ENCODE data around the gene GPR55. TPM values are rescaled to one million over a fixed set of nuclear protein-coding genes. Genes with fewer than 3 reads are reported as not detected.

The GPR55 gene
- total and polyA plus RNA-seq, 10 of the 15 experiments (the other 5 are each of a cell fraction or from before 2014, with no cell fraction given) = 2.1 to 30.1 (median 16.2) TPM

GRCh38 chr2:230961091-230961491, 36.0 kb upstream of the GPR55 start (continued):
- TF ChIP-seq, protein P1, sequence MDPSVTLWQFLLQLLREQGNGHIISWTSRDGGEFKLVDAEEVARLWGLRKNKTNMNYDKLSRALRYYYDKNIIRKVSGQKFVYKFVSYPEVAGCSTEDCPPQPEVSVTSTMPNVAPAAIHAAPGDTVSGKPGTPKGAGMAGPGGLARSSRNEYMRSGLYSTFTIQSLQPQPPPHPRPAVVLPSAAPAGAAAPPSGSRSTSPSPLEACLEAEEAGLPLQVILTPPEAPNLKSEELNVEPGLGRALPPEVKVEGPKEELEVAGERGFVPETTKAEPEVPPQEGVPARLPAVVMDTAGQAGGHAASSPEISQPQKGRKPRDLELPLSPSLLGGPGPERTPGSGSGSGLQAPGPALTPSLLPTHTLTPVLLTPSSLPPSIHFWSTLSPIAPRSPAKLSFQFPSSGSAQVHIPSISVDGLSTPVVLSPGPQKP (IDR thresholded peaks at IDR 0.05; ENCODE audit: low read depth, low read length) = no peak
- TF ChIP-seq NFXL1 (IDR thresholded peaks at IDR 0.05; ENCODE audit: borderline replicate concordance) (no peak), CREM (IDR thresholded peaks at IDR 0.05; ENCODE audit: low read depth) (no peak), BRCA1 (IDR thresholded peaks at IDR 0.05; ENCODE audit: low read depth, low read length) (no peak), NR2C1 (IDR thresholded peaks at IDR 0.05) (no peak)

- RAD21 ChIA-PET (ENCODE audit: unreplicated experiment) = interaction anchor here (1.0 to 22.2 kb wide), 2 partner anchors 14 to 25 kb away, joined by 3 to 400 read pairs; no protein-coding TSS in a partner anchor
Observed at GRCh38 chr2:230960026-230960425, 35.0 kb upstream of the GPR55 start.

More at GRCh38 chr2:230960026-230960425, 35.0 kb upstream of the GPR55 start:
- in situ Hi-C loops (cut with MboI) (no loop called here), intact Hi-C loops (cut with micrococcal nuclease; ENCODE audit: unreplicated experiment) (no loop called here)
- Histone ChIP-seq H4K20me1 (ENCODE audit: control insufficient read depth, insufficient read depth) (no peaks in the 10 kb centered on the region), H3K4me1 (ENCODE audit: control insufficient read depth, insufficient read depth, low read length) (peaks cover 27% of the 10 kb centered on the region), H3K4me2 (ENCODE audit: control insufficient read depth, insufficient read depth) (no peak overlapping the region), H3K9ac (ENCODE audit: control insufficient read depth, insufficient read depth, low read length) (no peak overlapping the region), H3K27ac (ENCODE audit: control insufficient read depth, insufficient read depth) (peak overlapping the region; percentile 8; the same call in 1 of the 2 replicates), H3K79me2 (ENCODE audit: control insufficient read depth, insufficient read depth, low read length) (peaks cover 20% of the 10 kb centered on the region), H3K9me3 (replicated peaks; ENCODE audit: control insufficient read depth, insufficient read depth, low read length) (peaks cover 1% of the 10 kb centered on the region; the same call in 2 of the 3 replicates), H3K4me3 (no peak overlapping the region), H3K27me3 (replicated peaks in 1 of 2; ENCODE audit: control insufficient read depth in 2 of 2, insufficient read depth in 2 of 2, low read length in 1 of 2) (no peaks in the 10 kb centered on the region), H2AFZ (ENCODE audit: control insufficient read depth, low read depth, low read length) (no peak overlapping the region), H3K36me3 (ENCODE audit: control insufficient read depth in 2 of 2, insufficient read depth in 2 of 2, low read length in 1 of 2) (peaks cover 0 to 12% of the 10 kb centered on the region in 2 experiments; a peak in 3 of 4 replicates)
- CTCF ChIA-PET = interaction anchor here (0.9 to 28.4 kb wide), 4 partner anchors 11 to 35 kb away, joined by 3 to 372 read pairs (median 4); partner anchors contain the start of gene GPR55
- DNase-seq (ENCODE audit: low read depth, low spot score) (no peak), FAIRE-seq (no peak), ATAC-seq (no peak)
- SMC1A ChIA-PET (ENCODE audit: uncharacterized antibody, unreplicated experiment) = interaction anchor here (19.5 to 21.6 kb wide), 3 partner anchors 10 to 35 kb away, joined by 248 to 411 read pairs (median 266); partner anchors contain the start of gene GPR55
- BruUV-seq (replicated peaks) = no TSS peak
- TF ChIP-seq IRF4 (IDR thresholded peaks at IDR 0.05; ENCODE audit: low read depth, low read length) (no peak), POLR2A (IDR thresholded peaks at IDR 0.05; ENCODE audit: low read depth, low read length) (no peak), BACH1 (IDR thresholded peaks at IDR 0.05; ENCODE audit: borderline replicate concordance) (no peak), YY1 (IDR thresholded peaks at IDR 0.05; ENCODE audit: low read depth, low read length) (no peak), TCF7 (IDR thresholded peaks at IDR 0.05; ENCODE audit: borderline replicate concordance) (no peak)
- TF ChIP-seq, protein P2, sequence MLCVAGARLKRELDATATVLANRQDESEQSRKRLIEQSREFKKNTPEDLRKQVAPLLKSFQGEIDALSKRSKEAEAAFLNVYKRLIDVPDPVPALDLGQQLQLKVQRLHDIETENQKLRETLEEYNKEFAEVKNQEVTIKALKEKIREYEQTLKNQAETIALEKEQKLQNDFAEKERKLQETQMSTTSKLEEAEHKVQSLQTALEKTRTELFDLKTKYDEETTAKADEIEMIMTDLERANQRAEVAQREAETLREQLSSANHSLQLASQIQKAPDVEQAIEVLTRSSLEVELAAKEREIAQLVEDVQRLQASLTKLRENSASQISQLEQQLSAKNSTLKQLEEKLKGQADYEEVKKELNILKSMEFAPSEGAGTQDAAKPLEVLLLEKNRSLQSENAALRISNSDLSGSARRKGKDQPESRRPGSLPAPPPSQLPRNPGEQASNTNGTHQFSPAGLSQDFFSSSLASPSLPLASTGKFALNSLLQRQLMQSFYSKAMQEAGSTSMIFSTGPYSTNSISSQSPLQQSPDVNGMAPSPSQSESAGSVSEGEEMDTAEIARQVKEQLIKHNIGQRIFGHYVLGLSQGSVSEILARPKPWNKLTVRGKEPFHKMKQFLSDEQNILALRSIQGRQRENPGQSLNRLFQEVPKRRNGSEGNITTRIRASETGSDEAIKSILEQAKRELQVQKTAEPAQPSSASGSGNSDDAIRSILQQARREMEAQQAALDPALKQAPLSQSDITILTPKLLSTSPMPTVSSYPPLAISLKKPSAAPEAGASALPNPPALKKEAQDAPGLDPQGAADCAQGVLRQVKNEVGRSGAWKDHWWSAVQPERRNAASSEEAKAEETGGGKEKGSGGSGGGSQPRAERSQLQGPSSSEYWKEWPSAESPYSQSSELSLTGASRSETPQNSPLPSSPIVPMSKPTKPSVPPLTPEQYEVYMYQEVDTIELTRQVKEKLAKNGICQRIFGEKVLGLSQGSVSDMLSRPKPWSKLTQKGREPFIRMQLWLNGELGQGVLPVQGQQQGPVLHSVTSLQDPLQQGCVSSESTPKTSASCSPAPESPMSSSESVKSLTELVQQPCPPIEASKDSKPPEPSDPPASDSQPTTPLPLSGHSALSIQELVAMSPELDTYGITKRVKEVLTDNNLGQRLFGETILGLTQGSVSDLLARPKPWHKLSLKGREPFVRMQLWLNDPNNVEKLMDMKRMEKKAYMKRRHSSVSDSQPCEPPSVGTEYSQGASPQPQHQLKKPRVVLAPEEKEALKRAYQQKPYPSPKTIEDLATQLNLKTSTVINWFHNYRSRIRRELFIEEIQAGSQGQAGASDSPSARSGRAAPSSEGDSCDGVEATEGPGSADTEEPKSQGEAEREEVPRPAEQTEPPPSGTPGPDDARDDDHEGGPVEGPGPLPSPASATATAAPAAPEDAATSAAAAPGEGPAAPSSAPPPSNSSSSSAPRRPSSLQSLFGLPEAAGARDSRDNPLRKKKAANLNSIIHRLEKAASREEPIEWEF (IDR thresholded peaks at IDR 0.05; ENCODE audit: insufficient replicate concordance, low read depth, low read length) = no peak
- 91% methylated on average over 1 of the region's 1 CpG for WGBS (ENCODE audit: insufficient coverage, insufficient replicate concordance, low lambda C conversion rate, missing lambda C conversion rate)
- POLR2A ChIA-PET = interaction anchor here (0.9 to 17.2 kb wide), 5 partner anchors 10 to 42 kb away, joined by 3 to 192 read pairs (median 3); no protein-coding TSS in a partner anchor
